ENCODE results near the gene FOXO3.

Gene FOXO3

DNA sequence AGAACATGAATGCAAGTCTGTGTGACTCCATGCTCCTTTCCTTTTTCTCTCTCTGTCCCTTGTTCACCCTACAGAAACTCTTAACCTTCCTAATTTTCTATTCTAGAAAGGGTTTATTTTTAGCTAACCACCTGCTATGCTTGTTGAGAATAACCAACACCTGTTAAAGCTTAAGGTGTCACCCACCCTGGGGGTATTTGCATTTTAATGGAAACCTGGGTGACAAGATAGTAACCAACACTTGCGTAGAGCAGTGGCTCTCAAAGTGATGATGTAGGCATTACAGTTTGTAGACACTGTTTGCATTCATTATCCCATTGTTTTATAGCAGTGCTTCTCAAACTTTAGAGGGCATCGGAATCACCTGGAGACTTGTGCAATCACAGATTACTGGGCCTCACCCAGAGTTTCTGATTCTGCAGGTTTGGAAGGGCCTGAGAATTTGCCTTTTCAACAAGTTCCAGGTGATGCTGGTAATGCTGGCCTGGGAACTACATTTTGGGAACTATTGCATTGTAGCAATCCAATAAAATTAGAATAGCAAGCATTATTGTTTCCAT is 173.1 kb downstream of the FOXO3 start:
- DNase-seq (ENCODE audit: low read depth in 1 of 2, low spot score in 1 of 2), result no peak
